Stomach (tissue), 9 donors: Measurements from ENCODE around the gene SEC23B. TPM values are rescaled to one million over a fixed set of nuclear protein-coding genes. Genes with fewer than 3 reads are reported as not detected.

Experiments
- DNase-seq, 2 donors: peaks; one replicate each; pipeline versions ENCODE4 v3.0.0 to v3.0.0-alpha.2; 2013 to 2019
- H3K27ac ChIP-seq, 5 donors: fragments of 200-600 bp in 4 of 5; sonication (generic) in 4 of 5; one replicate each; pipeline ENCODE4 v1.5.1; 2013 to 2019; ENCODE audit warnings: mild to moderate bottlenecking in 1 of 5, moderate library complexity in 1 of 5
- H3K27me3 ChIP-seq, 3 donors: fragments of 200-600 bp; sonication (generic); one replicate each; pipeline ENCODE4 v1.5.1; 2017 to 2019; ENCODE audit warnings: mixed run types in 1 of 3
- H3K36me3 ChIP-seq, 4 donors: fragments of 200-600 bp; sonication (generic); 1 replicate in 3 of 4; 2 replicates in 1 of 4; pipeline ENCODE4 v1.5.1; 2016 to 2019
- H3K4me1 ChIP-seq, 4 donors: fragments of 200-600 bp; sonication (generic); one replicate each; pipeline ENCODE4 v1.5.1; 2016 to 2019
- H3K4me3 ChIP-seq, 4 donors: fragments of 200-600 bp; sonication (generic) in 3 of 4; one replicate each; pipeline ENCODE4 v1.5.1; 2016 to 2019; ENCODE audit warnings: mild to moderate bottlenecking in 1 of 4
- H3K9me3 ChIP-seq, 4 donors: fragments of 200-600 bp; sonication (generic); one replicate each; pipeline ENCODE4 v1.5.1; 2016 to 2019
- EP300 ChIP-seq: sonication (generic); formaldehyde crosslinking; IDR thresholded peaks from one replicate; pipeline ENCODE4 v1.6.1; 2017; ENCODE audit warnings: antibody characterized with exemption
- POLR2A ChIP-seq, 4 donors: fragments of 450-650 bp; IDR thresholded peaks; one replicate each; pipeline ENCODE4 v1.6.1; 2016; ENCODE audit warnings: antibody characterized with exemption in 4 of 4, control low read depth in 2 of 4, mild to moderate bottlenecking in 1 of 4, moderate library complexity in 1 of 4
- POLR2AphosphoS5 ChIP-seq, 3 donors: sonication (generic); formaldehyde crosslinking; IDR thresholded peaks; one replicate each; pipeline ENCODE4 v1.6.1; 2016; ENCODE audit warnings: antibody characterized with exemption in 3 of 3
- WGBS, 5 donors: extraction: QIAGEN DNeasy Blood & Tissue Kit in 3 of 5; methylation state at CpG; one replicate each; pipeline versions ENCODE4 v1.1.5 to v1.1.7; 2013 to 2018; 5-methylcytosine and 5-hydroxymethylcytosine counted together
- intact Hi-C: fragments of 100-400 bp; cut with DNase I; formaldehyde crosslinking; loops from one replicate; pipeline ENCODE4 v1.15.1; 2023; ENCODE audit warnings: low total_unique reads
- polyA plus RNA-seq, 3 donors: library from polyadenylated mRNA; stranded (reverse); fragments of 200-250 nt; gene quantifications; one replicate each; pipeline ENCODE4 v1.2.3, GENCODE V29; 2013
- total RNA-seq, 5 donors: library from RNA; depleted of rRNA; stranded (reverse); fragments of >200 nt; gene quantifications; one replicate each; pipeline versions ENCODE4 v1.1.0 to v1.2.3, GENCODE V29; 2014 to 2016
- TF ChIP-seq, protein P1 (sequence below), 7 experiments: fragments of 450-650 bp in 4 of 7; fragments of 200-600 bp in 3 of 7; sonication (generic) in 3 of 7; IDR thresholded peaks; one replicate each; pipeline ENCODE4 v1.5.1; 2016 to 2019; ENCODE audit warnings: antibody characterized with exemption in 7 of 7, control low read depth in 2 of 7, mild to moderate bottlenecking in 1 of 7
- donor health status: healthy with polysubstance abuse.
- donor health status: Bipolar disorder and iron deficiency.
- donor health status: healthy.

The SEC23B gene
- total and polyA plus RNA-seq, 8 donors, result 5.3 to 74.9 (median 26.5) TPM

DNA sequence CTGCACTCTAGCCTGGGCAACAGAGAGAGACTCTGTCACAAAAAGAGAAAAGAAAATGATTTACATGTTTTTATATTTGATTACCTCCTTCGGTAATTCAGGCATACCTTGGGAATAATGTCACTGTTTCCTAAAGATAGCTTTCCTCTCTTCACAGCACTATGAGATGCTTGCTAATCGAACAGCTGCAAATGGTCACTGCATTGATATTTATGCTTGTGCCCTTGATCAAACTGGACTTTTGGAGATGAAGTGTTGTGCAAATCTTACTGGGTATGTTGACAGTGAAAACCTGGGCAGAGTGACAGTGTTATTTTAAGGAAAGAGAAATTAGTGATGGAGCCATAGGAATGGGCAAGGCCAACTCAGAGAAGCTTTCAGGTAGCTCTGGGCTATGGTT is 19.6 kb downstream of the SEC23B start:
- DNase-seq, result no peak

DNA sequence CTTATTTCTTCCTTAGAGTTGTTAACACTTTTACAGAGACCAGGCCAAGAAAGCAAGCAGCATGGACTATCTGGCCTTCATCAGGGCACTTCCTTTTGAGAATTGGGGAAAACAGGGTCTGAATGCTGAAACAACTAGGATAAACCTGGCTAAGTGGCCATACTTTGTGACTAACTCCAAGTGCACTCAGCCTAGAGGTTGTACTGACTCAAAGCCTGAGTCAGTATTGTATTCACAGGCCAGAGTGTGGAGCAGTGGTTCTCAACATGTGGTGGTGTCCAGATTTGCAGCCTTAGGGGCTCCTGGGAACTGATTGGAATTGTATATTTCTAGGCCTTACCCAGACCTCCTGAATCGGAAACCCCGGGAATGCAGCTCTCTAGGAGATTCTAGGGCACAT is 20.1 kb downstream of the SEC23B start:
- no peak for DNase-seq
- WGBS, 5 donors, result 97 to 100% (median 98%) methylated on average over 2 of the region's 2 CpGs
- H3K9me3 ChIP-seq, result no peaks in the 10 kb centered on the region
- no peak overlapping the region for H3K27ac ChIP-seq
- H3K36me3 ChIP-seq, result peaks cover 83 to 100% (median 98%) of the 10 kb centered on the region in 4 donors
- intact Hi-C loops, result no loop called here
- H3K4me3 ChIP-seq, result no peak overlapping the region
- no peak for TF ChIP-seq POLR2AphosphoS5 (IDR thresholded peaks at IDR 0.05)
- TF ChIP-seq, protein P1, sequence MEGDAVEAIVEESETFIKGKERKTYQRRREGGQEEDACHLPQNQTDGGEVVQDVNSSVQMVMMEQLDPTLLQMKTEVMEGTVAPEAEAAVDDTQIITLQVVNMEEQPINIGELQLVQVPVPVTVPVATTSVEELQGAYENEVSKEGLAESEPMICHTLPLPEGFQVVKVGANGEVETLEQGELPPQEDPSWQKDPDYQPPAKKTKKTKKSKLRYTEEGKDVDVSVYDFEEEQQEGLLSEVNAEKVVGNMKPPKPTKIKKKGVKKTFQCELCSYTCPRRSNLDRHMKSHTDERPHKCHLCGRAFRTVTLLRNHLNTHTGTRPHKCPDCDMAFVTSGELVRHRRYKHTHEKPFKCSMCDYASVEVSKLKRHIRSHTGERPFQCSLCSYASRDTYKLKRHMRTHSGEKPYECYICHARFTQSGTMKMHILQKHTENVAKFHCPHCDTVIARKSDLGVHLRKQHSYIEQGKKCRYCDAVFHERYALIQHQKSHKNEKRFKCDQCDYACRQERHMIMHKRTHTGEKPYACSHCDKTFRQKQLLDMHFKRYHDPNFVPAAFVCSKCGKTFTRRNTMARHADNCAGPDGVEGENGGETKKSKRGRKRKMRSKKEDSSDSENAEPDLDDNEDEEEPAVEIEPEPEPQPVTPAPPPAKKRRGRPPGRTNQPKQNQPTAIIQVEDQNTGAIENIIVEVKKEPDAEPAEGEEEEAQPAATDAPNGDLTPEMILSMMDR (IDR thresholded peaks at IDR 0.05), result no peak
- TF ChIP-seq EP300, result no peak
- TF ChIP-seq POLR2A (IDR thresholded peaks at IDR 0.05), result no peak
- H3K4me1 ChIP-seq, result no peaks in the 10 kb centered on the region
- no peaks in the 10 kb centered on the region for H3K27me3 ChIP-seq

More for the DNA sequence above, 19.6 kb downstream of the SEC23B start:
- Histone ChIP-seq H3K9me3 (no peaks in the 10 kb centered on the region), H3K36me3 (peaks cover 78 to 98% (median 93%) of the 10 kb centered on the region in 4 donors), H3K4me3 (no peak overlapping the region), H3K27me3 (no peaks in the 10 kb centered on the region), H3K4me1 (no peaks in the 10 kb centered on the region), H3K27ac (no peak overlapping the region)
- WGBS, 5 donors, result 90 to 97% (median 94%) methylated on average over 2 of the region's 2 CpGs
- intact Hi-C loops, result no loop called here
- no peak for TF ChIP-seq POLR2AphosphoS5 (IDR thresholded peaks at IDR 0.05)
- no peak for TF ChIP-seq EP300
- no peak for TF ChIP-seq POLR2A (IDR thresholded peaks at IDR 0.05)
- TF ChIP-seq, protein P1 (IDR thresholded peaks at IDR 0.05), result no peak

DNA sequence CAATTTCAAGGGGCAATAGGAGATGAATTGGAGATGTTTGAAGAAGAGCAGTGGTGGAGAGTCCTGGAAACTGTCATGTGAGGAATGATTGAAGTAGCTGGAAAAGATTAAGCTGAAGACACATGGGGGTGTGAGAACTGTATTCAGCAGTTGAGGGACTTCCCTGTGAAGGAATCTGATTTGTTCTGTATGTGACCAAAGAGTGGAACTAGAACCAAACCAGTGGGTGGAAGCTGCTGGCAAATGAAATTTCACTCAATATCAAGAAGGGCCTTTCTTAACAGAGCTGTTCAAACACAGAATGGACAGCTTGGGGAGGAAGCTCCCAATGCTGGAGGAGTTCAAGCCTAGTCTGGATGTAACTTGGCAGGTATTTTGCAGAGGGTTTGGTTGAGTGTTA is 21.3 kb downstream of the SEC23B start:
- no peak for DNase-seq
- Histone ChIP-seq H3K4me1 (peaks cover 0 to 5% (median 0%) of the 10 kb centered on the region in 4 donors), H3K4me3 (no peak overlapping the region), H3K9me3 (no peaks in the 10 kb centered on the region), H3K27me3 (no peaks in the 10 kb centered on the region), H3K36me3 (peaks cover 92 to 100% (median 99%) of the 10 kb centered on the region in 4 donors), H3K27ac (no peak overlapping the region)
- intact Hi-C loops, result no loop called here
- TF ChIP-seq POLR2AphosphoS5 (IDR thresholded peaks at IDR 0.05), result no peak
- no peak for TF ChIP-seq EP300
- TF ChIP-seq, protein P1 (IDR thresholded peaks at IDR 0.05), result no peak
- no peak for TF ChIP-seq POLR2A (IDR thresholded peaks at IDR 0.05)

DNA sequence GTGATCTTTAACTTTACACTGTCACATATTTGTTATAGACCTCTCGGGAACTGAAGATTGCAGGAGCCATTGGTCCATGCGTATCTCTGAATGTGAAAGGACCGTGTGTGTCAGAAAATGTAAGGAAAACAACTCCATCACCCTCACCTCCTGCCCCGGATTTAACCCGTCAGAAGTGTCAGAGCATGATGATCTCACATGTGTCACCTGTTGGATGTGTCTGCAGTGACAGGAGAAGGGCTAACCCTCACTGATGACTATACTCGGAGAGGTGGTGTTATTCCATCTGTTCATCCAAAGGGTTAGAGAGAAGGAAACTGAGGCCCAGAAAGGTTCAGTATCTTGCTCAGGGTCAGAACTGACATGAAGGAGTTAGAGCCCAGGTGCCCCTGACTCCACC is 24.9 kb downstream of the SEC23B start:
- Histone ChIP-seq H3K9me3 (no peaks in the 10 kb centered on the region), H3K27me3 (no peaks in the 10 kb centered on the region), H3K4me1 (peaks cover 0 to 11% (median 0%) of the 10 kb centered on the region in 4 donors), H3K27ac (no peak overlapping the region), H3K4me3 (no peak overlapping the region), H3K36me3 (peaks cover 64 to 98% (median 97%) of the 10 kb centered on the region in 4 donors)
- 84 to 95% (median 91%) methylated on average over 6 of the region's 6 CpGs for WGBS, 5 donors
- no peak for DNase-seq
- TF ChIP-seq EP300 (no peak), POLR2AphosphoS5 (IDR thresholded peaks at IDR 0.05) (no peak), POLR2A (IDR thresholded peaks at IDR 0.05) (no peak)
- TF ChIP-seq, protein P1 (IDR thresholded peaks at IDR 0.05), result no peak
- intact Hi-C loops, result no loop called here
